ENCODE results near the gene ADAMTS17.

ADAMTS17 gene

DNA sequence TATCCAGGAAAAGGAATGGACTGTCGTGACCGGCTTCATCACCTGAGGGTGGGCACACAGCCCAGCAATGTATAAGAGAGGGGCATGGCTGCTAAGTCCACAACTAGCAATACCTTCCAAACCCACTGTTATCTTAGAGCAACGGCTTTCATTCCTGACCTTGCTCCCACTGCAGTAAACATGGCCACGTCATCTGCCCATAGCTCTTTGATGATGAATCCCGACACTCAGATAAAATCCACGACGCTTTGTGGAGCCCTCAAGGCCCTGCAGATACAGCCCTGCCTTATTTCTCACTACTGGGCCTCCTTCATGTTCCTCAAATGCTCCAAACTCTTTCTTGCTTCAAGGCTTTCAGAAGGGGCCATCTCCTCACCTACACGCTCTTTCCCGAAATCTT lies 114.0 kb downstream of the ADAMTS17 start:
- Histone ChIP-seq H3K27ac (no peak overlapping the region), H3K27me3 (no peaks in the 10 kb centered on the region; the same call in 1 of the 2 replicates), H4K20me1 (no peaks in the 10 kb centered on the region), H3K4me1 (peaks cover 34% of the 10 kb centered on the region), H3K4me2 (no peak overlapping the region), H3K9me3 (no peaks in the 10 kb centered on the region), H3K36me3 (no peaks in the 10 kb centered on the region), H3K9ac (no peak overlapping the region), H3K4me3 (no peak overlapping the region)
- TF ChIP-seq Cebpa-rat (IDR thresholded peaks at IDR 0.05) = no peak

DNA sequence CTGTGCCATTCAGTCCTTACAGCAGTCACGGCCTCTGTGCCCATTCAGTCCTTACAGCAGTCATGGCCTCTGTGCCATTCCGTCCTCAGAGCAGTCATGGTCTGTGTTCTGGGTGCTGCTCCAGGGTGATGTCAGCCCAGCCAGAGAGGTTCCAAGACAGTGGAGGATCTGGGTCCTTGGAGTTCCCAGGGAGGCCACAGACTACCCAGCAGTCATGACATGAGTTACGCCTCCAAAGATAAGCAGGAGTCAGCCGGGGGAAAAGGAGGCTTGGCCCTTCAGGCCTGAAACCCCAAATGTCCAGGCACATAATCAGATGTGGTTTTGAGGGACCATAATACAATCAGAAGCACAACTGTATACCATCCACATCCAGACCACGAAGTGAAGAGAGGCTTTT lies 115.7 kb downstream of the ADAMTS17 start:
- Histone ChIP-seq H3K4me2 (no peak overlapping the region), H3K4me1 (peaks cover 34% of the 10 kb centered on the region), H3K9me3 (no peaks in the 10 kb centered on the region), H3K9ac (no peak overlapping the region), H4K20me1 (no peaks in the 10 kb centered on the region), H3K27me3 (no peaks in the 10 kb centered on the region; the same call in 1 of the 2 replicates), H3K36me3 (no peaks in the 10 kb centered on the region), H3K27ac (no peak overlapping the region), H3K4me3 (no peak overlapping the region)
- no peak for TF ChIP-seq Cebpa-rat (IDR thresholded peaks at IDR 0.05)

DNA sequence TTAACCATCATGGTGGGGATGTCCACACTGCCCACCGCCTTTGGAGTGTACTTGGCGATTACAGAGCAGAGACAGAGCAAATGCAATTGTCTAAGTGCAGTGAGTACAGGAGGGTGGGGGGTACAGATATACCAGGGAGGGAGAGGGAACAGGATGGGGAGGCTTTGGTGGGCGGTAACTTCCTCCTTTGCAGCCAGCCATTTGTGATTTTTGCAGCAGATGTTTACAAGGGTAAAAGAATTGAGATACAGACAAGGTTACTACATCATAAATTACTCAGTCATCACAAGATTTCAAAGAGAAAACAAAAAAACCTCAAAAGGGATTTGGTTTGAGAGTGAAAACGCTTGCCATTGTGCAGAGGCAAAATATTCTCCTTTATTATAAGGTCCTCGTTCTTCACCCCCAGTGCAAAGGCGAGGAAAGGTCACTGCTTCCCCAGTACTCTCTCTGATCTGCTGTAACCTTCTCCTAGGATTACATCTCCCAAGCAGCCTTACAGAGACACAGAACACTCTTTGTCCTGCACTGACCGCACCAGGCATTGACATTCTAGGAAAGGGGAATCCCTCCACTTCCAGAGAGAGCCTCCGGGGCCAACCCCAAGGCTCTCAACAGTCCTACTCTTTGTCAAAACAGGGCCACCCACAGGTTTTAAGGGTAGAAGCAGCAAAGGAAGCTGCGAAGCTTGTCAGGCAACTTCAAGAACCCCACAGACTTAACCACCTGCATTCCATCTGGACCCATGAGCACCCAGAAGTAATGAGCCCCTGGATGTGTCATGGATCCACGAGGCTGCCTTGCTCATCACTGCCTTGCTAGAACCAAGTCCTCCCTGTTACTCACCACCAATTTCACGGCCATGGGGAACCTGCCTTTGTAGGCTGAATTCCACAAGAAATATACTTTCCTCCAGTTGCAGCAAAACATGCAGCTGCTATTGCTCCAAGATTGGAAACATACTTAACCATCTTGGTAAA lies 117.3 kb downstream of the ADAMTS17 start:
- Histone ChIP-seq H3K27me3 (no peaks in the 10 kb centered on the region), H3K27ac (no peak overlapping the region), H3K9me3 (no peaks in the 10 kb centered on the region)

DNA sequence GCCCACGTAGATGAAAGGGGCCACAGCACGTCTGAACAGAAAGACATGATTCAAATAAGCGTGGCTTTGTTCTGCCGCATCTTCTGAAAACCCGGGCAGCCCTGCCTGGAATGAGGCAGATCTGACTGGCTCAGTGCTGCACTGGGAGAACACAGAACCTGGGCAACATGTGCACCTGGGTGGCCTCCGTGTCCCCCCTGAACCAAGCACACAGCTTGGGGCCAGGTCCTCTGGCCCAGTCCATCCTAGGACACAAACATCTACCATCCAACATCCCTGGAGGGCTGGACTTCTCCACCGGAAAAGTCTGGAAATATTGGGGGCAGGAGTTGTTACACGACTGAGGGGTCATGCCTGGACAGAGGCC lies 119.4 kb downstream of the ADAMTS17 start:
- no peak for TF ChIP-seq Cebpa-rat (IDR thresholded peaks at IDR 0.05)
- no peak overlapping the region for H3K4me2 ChIP-seq

More for the DNA sequence above, 117.3 kb downstream of the ADAMTS17 start:
- Histone ChIP-seq H3K36me3 (no peaks in the 10 kb centered on the region), H3K4me3 (no peak overlapping the region), H3K4me1 (peaks cover 33% of the 10 kb centered on the region), H3K4me2 (0 out of 2 replicates have a peak overlapping the region, but pooled peaks have one; percentile 1), H3K9ac (no peak overlapping the region), H4K20me1 (no peaks in the 10 kb centered on the region)
- no peak for TF ChIP-seq Cebpa-rat (IDR thresholded peaks at IDR 0.05)

DNA sequence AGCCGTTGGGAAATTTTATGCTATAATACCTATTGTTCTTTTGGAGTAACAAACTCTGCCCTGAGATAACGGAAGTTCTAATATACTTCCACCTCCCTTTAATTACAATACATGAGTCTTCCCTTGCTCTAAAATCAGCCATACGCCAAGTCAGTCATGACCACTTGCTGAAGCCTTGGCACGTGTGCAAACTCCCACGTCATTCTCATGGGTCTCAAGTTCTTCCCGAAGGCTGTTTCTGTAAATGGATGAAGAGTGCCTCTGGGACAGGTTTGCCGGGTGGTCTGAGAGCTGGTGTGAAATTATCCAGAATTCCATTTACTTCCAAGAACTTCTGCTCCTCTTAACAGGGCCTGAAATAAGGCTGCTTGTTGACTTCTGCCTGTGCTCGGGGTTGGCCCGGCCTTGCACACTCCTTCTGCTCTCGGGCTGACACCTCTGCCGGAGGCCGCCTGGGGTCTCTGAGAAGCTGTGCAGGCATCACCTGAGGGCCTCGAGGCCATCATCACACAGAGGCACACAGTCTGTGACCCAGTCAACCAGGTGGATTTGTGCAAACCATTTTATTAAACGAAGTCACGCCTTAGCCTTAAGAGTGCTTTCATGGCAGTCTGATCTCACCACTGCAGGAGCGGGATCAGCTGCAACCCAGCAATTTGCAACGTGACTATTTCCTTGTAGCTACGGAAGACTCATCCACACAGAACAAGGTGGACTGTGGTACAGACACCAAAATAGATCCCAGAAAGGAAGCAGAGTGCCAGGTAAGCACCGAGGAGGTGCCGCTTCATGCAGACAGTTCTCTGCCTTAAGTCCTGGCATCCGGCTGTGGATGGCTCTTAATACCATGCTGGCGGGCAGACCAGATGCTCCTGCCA lies 120.1 kb downstream of the ADAMTS17 start:
- Histone ChIP-seq H3K4me2 (no peak overlapping the region), H3K27ac (no peak overlapping the region), H3K9me3 (no peaks in the 10 kb centered on the region), H3K36me3 (no peaks in the 10 kb centered on the region), H4K20me1 (no peaks in the 10 kb centered on the region), H3K4me3 (no peak overlapping the region), H3K27me3 (no peaks in the 10 kb centered on the region), H3K9ac (no peak overlapping the region), H3K4me1 (peaks cover 33% of the 10 kb centered on the region)
- TF ChIP-seq Cebpa-rat (IDR thresholded peaks at IDR 0.05) = no peak

More for the DNA sequence above, 119.4 kb downstream of the ADAMTS17 start:
- no peak overlapping the region for H3K4me3 ChIP-seq
- no peaks in the 10 kb centered on the region for H3K36me3 ChIP-seq
- H4K20me1 ChIP-seq = no peaks in the 10 kb centered on the region
- H3K9me3 ChIP-seq = no peaks in the 10 kb centered on the region
- H3K9ac ChIP-seq = no peak overlapping the region
- H3K27ac ChIP-seq = no peak overlapping the region
- peaks cover 33% of the 10 kb centered on the region for H3K4me1 ChIP-seq
- no peaks in the 10 kb centered on the region for H3K27me3 ChIP-seq

DNA sequence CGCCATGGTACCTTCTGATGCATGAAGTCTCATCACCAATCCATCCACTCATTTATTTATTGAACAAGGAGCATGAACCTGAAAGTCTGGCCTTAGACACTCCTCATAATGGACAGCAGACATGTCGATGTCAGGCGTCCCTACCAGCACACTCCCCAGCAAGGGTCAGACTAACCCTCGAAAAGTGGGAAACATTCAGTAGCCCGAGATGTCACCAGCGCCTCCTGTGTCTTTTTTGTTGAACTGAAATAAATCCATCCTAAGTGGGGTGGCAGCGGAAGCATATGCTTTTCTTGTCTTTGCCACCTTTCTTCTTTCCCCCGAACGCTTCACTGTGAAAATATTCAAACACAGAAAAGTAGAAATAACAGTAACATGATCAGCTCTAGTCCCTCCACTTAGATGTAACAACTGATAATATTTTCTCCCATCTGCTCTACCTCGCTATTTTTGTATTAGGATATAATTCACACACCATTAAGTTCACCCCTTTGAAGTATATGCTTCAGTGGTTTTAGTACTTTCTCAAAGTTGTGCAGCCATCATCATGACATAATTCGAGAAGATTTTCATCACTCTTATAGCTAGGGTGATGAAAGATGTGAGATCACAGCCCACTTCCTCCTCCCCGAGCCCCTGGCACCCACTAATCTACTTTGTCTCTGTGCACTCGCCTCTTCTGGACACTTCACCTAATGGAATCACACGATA lies 121.6 kb downstream of the ADAMTS17 start:
- Histone ChIP-seq H3K4me3 (no peak overlapping the region), H3K36me3 (no peaks in the 10 kb centered on the region), H4K20me1 (no peaks in the 10 kb centered on the region), H3K9me3 (no peaks in the 10 kb centered on the region), H3K27ac (no peak overlapping the region), H3K27me3 (no peaks in the 10 kb centered on the region), H3K4me1 (peaks cover 33% of the 10 kb centered on the region), H3K9ac (no peak overlapping the region), H3K4me2 (peak overlapping the region; percentile 38)
- no peak for TF ChIP-seq Cebpa-rat (IDR thresholded peaks at IDR 0.05)

DNA sequence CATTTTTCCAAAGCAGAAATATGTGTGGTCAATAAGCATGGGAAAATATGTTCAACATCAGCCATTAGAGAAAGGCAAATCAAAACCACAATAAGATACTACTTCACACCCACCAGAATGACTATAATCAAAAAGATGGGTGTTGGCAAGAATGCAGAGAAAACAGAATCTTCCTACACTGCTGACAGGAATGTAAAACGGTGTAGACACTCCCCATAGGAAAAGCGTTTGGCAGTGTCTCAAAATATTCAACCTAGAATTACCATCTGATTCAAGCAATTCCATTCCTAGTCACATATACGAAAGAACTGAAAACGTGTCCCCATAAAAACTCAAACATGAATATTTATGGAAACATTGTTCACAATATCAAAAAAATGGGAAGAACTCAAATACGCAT lies 123.3 kb downstream of the ADAMTS17 start:
- no peak overlapping the region for H3K27ac ChIP-seq
- H3K36me3 ChIP-seq = no peaks in the 10 kb centered on the region
- H4K20me1 ChIP-seq = no peaks in the 10 kb centered on the region
- no peak overlapping the region for H3K4me3 ChIP-seq
- peaks cover 22% of the 10 kb centered on the region for H3K4me1 ChIP-seq
- no peaks in the 10 kb centered on the region for H3K9me3 ChIP-seq
- H3K4me2 ChIP-seq = no peak overlapping the region
- TF ChIP-seq Cebpa-rat (IDR thresholded peaks at IDR 0.05) = no peak
- no peaks in the 10 kb centered on the region for H3K27me3 ChIP-seq
- no peak overlapping the region for H3K9ac ChIP-seq

DNA sequence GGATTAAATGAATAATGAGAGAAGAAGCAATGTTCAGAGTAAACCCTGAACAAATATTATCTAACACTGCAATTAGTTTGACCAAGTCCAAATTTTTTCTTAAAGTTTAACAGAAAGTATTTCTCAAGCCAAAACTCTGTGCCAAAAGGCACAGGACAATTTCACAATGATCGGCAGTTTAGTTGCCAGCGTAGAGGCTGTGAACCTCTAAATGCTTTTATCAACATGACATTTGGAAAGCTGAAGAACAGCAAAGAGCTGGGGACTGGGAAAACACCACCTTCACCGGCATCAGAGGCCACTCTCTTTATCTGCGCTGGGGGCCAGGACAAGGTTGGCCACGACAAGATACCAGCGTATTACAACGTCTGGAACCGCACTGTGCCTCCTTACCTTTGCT lies 125.6 kb downstream of the ADAMTS17 start:
- Histone ChIP-seq H3K9me3 (no peaks in the 10 kb centered on the region), H3K4me2 (no peak overlapping the region), H3K36me3 (no peaks in the 10 kb centered on the region), H3K9ac (no peak overlapping the region), H3K27me3 (no peaks in the 10 kb centered on the region), H3K4me1 (peaks cover 22% of the 10 kb centered on the region), H3K4me3 (no peak overlapping the region), H4K20me1 (no peaks in the 10 kb centered on the region), H3K27ac (no peak overlapping the region)
- TF ChIP-seq Cebpa-rat (IDR thresholded peaks at IDR 0.05) = no peak

DNA sequence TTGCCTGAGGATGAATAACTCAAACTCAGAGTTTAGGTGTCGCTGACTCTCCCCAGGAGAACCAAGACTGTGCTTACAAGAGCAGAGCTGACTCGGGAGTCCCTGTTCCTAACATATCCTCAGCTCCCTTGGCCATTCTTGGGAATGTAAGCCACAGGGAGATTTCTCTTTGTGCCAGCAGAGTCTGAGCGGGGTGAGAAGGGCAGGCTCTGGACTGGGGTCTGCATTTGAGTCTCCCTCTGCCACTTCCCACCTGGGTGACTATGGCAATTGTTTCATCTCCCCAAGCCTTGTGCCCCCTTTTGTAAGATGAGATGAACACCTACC lies 126.0 kb downstream of the ADAMTS17 start:
- Histone ChIP-seq H3K27me3 (no peaks in the 10 kb centered on the region), H3K9me3 (no peaks in the 10 kb centered on the region), H3K36me3 (no peaks in the 10 kb centered on the region), H3K4me1 (peaks cover 22% of the 10 kb centered on the region), H3K9ac (no peak overlapping the region), H4K20me1 (no peaks in the 10 kb centered on the region), H3K27ac (no peak overlapping the region), H3K4me2 (no peak overlapping the region), H3K4me3 (no peak overlapping the region)
- TF ChIP-seq Cebpa-rat (IDR thresholded peaks at IDR 0.05) = no peak

Data from BLaER1 (cell line).